Measurements from ENCODE around the gene EGFL7. TPM values are rescaled to one million over a fixed set of nuclear protein-coding genes. Genes with fewer than 3 reads are reported as not detected.

Gene EGFL7
- total and polyA plus RNA-seq, 2 of the 13 experiments (the other 11 are each of a cell fraction or from before 2014, with no cell fraction given): 0.20 to 5.1 TPM

- TF ChIP-seq NFAT5 (CRISPR knock-in tag; IDR thresholded peaks at IDR 0.05) (no peak), REL (CRISPR knock-in tag; conservative IDR thresholded peaks at IDR 0.05) (no peak), ZNF446 (CRISPR knock-in tag; IDR thresholded peaks at IDR 0.05) (peak; percentile 97), ZNF501 (CRISPR knock-in tag; IDR thresholded peaks at IDR 0.05) (peak; percentile 55; the same call in 1 of the 2 replicates), CCAR2 (optimal IDR thresholded peaks at IDR 0.05; ENCODE audit: low read depth, low read length) (no peak), ZNF260 (CRISPR knock-in tag; IDR thresholded peaks at IDR 0.05; ENCODE audit: borderline replicate concordance, low read depth) (no peak), PATZ1 (CRISPR knock-in tag; IDR thresholded peaks at IDR 0.05) (peak; percentile 79), ZNF75D (CRISPR knock-in tag; IDR thresholded peaks at IDR 0.05; ENCODE audit: borderline replicate concordance) (no peak), KDM3A (CRISPR knock-in tag; IDR thresholded peaks at IDR 0.05; ENCODE audit: low read depth) (peak; percentile 40), ZNF589 (CRISPR knock-in tag; conservative IDR thresholded peaks at IDR 0.05) (no peak), GATAD1 (CRISPR knock-in tag; IDR thresholded peaks at IDR 0.05) (no peak), TFDP1 (CRISPR knock-in tag; IDR thresholded peaks at IDR 0.05; ENCODE audit: borderline replicate concordance) (peak; percentile 29; the same call in 1 of the 2 replicates), HOXA7 (CRISPR knock-in tag; IDR thresholded peaks at IDR 0.05) (no peak), PRDM15 (CRISPR knock-in tag; IDR thresholded peaks at IDR 0.05) (no peak), SSRP1 (CRISPR knock-in tag; IDR thresholded peaks at IDR 0.05) (no peak)
Observed at GRCh38 chr9:136625101-136626065, 37.3 kb upstream of the EGFL7 start (continued).

All from HepG2 (cell line).